Lower lobe of right lung (tissue), 2 donors: ENCODE measurements around the gene POC1A. TPM values are rescaled to one million over a fixed set of nuclear protein-coding genes. Genes with fewer than 3 reads are reported as not detected.
A peak's percentile ranks its signal among the peaks of the same experiment; 100 is the strongest.

ENCODE experiments used
- ATAC-seq, 2 donors: fragments of 200-7000 bp; cut with Tn5 transposase; one replicate each; pipeline ENCODE4 v1.9.1; 2020 to 2022; ENCODE audit warnings: mild to moderate bottlenecking in 2 of 2, moderate library complexity in 2 of 2
- DNase-seq: peaks from one replicate; pipeline ENCODE4 v3.0.0-alpha.2; 2020
- H3K27ac ChIP-seq: fragments of 200-600 bp; one replicate; pipeline ENCODE4 v1.8.0; 2022
- H3K27me3 ChIP-seq: fragments of 200-600 bp; one replicate; pipeline ENCODE4 v1.8.0; 2022; ENCODE audit warnings: low read depth
- H3K36me3 ChIP-seq: fragments of 200-600 bp; one replicate; pipeline ENCODE4 v1.8.0; 2022; ENCODE audit warnings: mild to moderate bottlenecking
- H3K4me1 ChIP-seq: fragments of 200-600 bp; one replicate; pipeline ENCODE4 v1.8.0; 2022
- H3K4me3 ChIP-seq: fragments of 200-600 bp; one replicate; pipeline ENCODE4 v1.8.0; 2022; ENCODE audit warnings: mild to moderate bottlenecking
- H3K9me3 ChIP-seq: fragments of 200-600 bp; one replicate; pipeline ENCODE4 v1.8.0; 2022
- CTCF ChIP-seq: fragments of 200-600 bp; IDR thresholded peaks from one replicate; pipeline ENCODE4 v1.8.0; 2022; ENCODE audit warnings: antibody characterized with exemption, mild to moderate bottlenecking
- intact Hi-C: fragments of 100-400 bp; cut with DNase I; formaldehyde crosslinking; loops from one replicate; pipeline ENCODE4 v1.11.0; 2022
- total RNA-seq: library from RNA; stranded (reverse); fragmentation: NEBNext Ultra II Directional; extraction: Animal tissue kit (Norgen Biotek cat#: 25700); gene quantifications from one replicate; pipeline ENCODE4 v1.2.1, GENCODE V29; 2021
- donor health status: DM: no; HTN: yes; CAD: no; lungs with severe emphysema.

Gene POC1A
- total RNA-seq, 1 donor from 2014 or later, result 2.7 TPM

GRCh38 chr3:52086461-52086860 is 67.8 kb downstream of the POC1A start:
- Histone ChIP-seq H3K4me1 (peaks cover 37% of the 10 kb centered on the region), H3K27ac (no peak overlapping the region), H3K9me3 (no peaks in the 10 kb centered on the region), H3K36me3 (no peaks in the 10 kb centered on the region), H3K27me3 (no peaks in the 10 kb centered on the region), H3K4me3 (no peak overlapping the region)
- DNase-seq (peak; percentile 18), ATAC-seq (no peak)
- no peak for TF ChIP-seq CTCF
- intact Hi-C loops, result no loop called here

DNA sequence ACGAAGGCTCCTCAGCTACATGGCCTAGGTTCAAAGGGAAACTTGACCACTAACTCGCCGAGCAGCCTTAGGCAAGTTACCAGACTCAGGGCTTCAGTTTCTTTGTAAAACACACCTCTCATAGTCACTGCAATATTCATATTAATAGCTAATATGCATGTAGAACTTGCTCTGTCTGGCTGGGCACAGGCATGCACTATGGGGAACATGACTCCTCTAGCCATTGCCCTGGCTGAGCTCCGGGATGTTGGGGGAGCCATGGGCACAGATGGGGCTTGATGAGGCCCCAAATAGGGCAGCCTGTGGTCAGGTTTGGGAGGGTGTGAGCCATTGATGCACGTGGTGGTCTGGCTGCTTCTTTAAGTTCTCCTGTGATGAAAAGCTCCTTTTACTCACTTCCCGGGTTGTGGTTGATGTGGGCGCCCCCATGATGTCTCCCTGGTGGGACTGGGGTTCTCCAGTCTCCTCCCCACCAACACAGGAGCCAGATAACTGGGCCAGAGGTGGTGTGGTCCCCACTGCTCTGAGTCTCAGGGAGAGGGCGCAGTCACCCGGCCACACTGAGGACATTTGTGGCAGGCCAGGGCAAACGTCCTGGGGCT is 68.4 kb downstream of the POC1A start:
- H3K4me1 ChIP-seq, result peaks cover 30% of the 10 kb centered on the region
- no peaks in the 10 kb centered on the region for H3K27me3 ChIP-seq
- DNase-seq (peak; percentile 34), ATAC-seq (no peak)
- no peak for TF ChIP-seq CTCF
- H3K27ac ChIP-seq, result no peak overlapping the region
- intact Hi-C loops, result no loop called here
- no peak overlapping the region for H3K4me3 ChIP-seq
- no peaks in the 10 kb centered on the region for H3K9me3 ChIP-seq
- H3K36me3 ChIP-seq, result no peaks in the 10 kb centered on the region

DNA sequence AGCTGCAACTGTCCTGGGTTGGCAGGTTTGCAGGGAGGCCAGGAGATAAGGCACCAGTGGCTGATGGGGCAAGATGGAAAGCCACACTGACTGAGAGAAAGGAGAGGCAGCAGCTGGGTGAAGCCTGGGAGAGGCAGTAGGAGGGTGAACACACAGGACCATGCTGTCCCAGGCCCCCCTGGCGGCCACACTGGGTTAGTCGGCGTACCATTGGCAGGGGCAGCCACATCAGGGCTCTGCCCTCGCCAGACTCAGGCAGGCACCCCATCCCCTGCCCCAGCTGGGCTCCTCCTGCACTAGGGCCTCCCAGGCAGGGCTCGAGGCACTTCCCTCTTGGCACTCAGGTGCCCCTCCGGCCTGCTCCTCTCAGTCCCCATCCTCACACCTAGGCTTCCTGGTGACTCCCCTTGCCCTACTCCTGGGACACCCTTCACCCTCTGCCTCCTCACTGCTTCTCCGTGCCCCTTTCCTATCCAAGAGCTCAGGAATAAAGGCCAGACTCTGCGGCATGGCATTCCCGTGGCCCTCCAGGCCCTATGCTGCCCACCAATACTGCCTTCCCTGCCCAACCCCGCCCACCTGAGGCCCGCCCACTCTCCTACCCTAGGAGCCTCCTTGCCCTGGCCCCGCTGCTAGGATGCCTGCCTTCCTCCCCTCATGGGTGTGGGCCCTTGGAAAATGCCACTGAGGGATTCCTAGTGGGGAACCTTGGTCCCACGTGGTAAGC is 69.1 kb downstream of the POC1A start:
- no peak overlapping the region for H3K27ac ChIP-seq
- H3K36me3 ChIP-seq, result no peaks in the 10 kb centered on the region
- DNase-seq (peak; percentile 41), ATAC-seq (no peak)
- H3K4me3 ChIP-seq, result no peak overlapping the region
- intact Hi-C loops, result no loop called here
- no peaks in the 10 kb centered on the region for H3K27me3 ChIP-seq
- no peaks in the 10 kb centered on the region for H3K9me3 ChIP-seq
- TF ChIP-seq CTCF, result no peak
- H3K4me1 ChIP-seq, result peaks cover 23% of the 10 kb centered on the region

- H3K36me3 ChIP-seq, result no peaks in the 10 kb centered on the region
- intact Hi-C loops, result no loop called here
- no peaks in the 10 kb centered on the region for H3K27me3 ChIP-seq
- H3K9me3 ChIP-seq, result no peaks in the 10 kb centered on the region
- ATAC-seq (no peak), DNase-seq (peak; percentile 15)
- H3K4me1 ChIP-seq, result peaks cover 20% of the 10 kb centered on the region
- no peak for TF ChIP-seq CTCF
- no peak overlapping the region for H3K4me3 ChIP-seq
- no peak overlapping the region for H3K27ac ChIP-seq
Observed at GRCh38 chr3:52084216-52084945, 69.8 kb downstream of the POC1A start.

GRCh38 chr3:52083556-52084087 is 70.6 kb downstream of the POC1A start:
- Histone ChIP-seq H3K27me3 (no peaks in the 10 kb centered on the region), H3K4me3 (no peak overlapping the region), H3K27ac (no peak overlapping the region), H3K36me3 (no peaks in the 10 kb centered on the region), H3K4me1 (peaks cover 20% of the 10 kb centered on the region), H3K9me3 (no peaks in the 10 kb centered on the region)
- no peak for TF ChIP-seq CTCF
- intact Hi-C loops, result no loop called here
- ATAC-seq (no peak), DNase-seq (no peak)
